Effector memory CD4-positive, alpha-beta T cell (primary cell): Measurements from ENCODE around the gene CRAT.

Experiments
- DNase-seq, 3 donors: peaks; one replicate each; pipeline ENCODE4 v3.0.0-alpha.2; 2020
- H3K27ac ChIP-seq: 2 replicates; pipeline ENCODE4 v1.7.0; 2013; ENCODE audit warnings: mild to moderate bottlenecking, low read length, moderate library complexity; ENCODE audit not compliant: insufficient read depth, poor library complexity, severe bottlenecking
- H3K27me3 ChIP-seq: replicated peaks from 2 replicates; pipeline ENCODE4 v1.7.0; 2013; ENCODE audit warnings: mild to moderate bottlenecking, low read length; ENCODE audit not compliant: insufficient read depth, control insufficient read depth, poor library complexity, severe bottlenecking
- H3K36me3 ChIP-seq: 2 replicates; pipeline ENCODE4 v1.7.0; 2013; ENCODE audit warnings: mild to moderate bottlenecking, low read length, moderate library complexity; ENCODE audit not compliant: control insufficient read depth, insufficient read depth
- H3K4me1 ChIP-seq: 2 replicates; pipeline ENCODE4 v1.7.0; 2013; ENCODE audit warnings: low read length, mild to moderate bottlenecking; ENCODE audit not compliant: control insufficient read depth, insufficient read depth, poor library complexity, severe bottlenecking
- H3K4me3 ChIP-seq: 2 replicates; pipeline ENCODE4 v1.7.0; 2013; ENCODE audit warnings: low read length, low read depth, mild to moderate bottlenecking; ENCODE audit not compliant: insufficient read depth, poor library complexity, severe bottlenecking
- H3K9me3 ChIP-seq: 2 replicates; pipeline ENCODE4 v1.7.0; 2013; ENCODE audit warnings: mild to moderate bottlenecking, low read length, moderate library complexity; ENCODE audit not compliant: control insufficient read depth

CRAT gene

DNA sequence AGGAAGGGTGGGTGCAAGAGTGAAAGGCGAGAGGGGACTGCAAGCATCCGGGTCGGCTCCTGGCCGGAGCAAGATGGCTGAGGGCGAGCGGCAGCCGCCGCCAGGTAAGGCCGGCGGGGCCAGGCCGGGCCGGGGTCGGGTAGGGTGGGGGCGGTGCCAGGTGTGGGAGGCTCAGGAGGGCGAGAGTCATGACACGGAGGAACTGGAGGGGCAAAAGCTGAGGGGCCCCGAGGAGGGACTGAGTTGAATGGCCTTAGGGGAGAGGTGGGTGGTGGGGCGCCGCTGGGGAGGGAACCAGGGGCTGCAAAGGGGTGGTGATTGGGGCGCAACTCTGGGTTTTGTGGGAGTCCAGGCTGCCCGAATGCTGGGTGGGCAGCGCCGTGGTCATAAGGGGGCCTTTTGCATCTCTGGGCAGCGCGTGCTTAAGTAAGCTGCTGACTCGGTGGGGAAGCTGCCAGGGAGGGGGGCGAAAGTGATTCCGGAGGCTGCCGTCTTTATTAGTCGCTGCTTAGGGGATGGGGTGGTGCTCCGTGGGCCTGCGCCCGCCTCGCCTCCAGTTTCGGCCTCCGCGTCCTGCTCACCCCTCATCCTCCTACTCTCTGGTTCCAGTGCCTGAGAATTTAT is 1.0 kb upstream of the CRAT start:
- H3K4me1 ChIP-seq = peaks cover 17% of the 10 kb centered on the region
- H3K27me3 ChIP-seq = no peaks in the 10 kb centered on the region
- peak overlapping the region; percentile 87 for H3K4me3 ChIP-seq
- peak overlapping the region; percentile 76 for H3K27ac ChIP-seq
- no peak for DNase-seq
- H3K36me3 ChIP-seq = no peaks in the 10 kb centered on the region
- H3K9me3 ChIP-seq = no peaks in the 10 kb centered on the region

DNA sequence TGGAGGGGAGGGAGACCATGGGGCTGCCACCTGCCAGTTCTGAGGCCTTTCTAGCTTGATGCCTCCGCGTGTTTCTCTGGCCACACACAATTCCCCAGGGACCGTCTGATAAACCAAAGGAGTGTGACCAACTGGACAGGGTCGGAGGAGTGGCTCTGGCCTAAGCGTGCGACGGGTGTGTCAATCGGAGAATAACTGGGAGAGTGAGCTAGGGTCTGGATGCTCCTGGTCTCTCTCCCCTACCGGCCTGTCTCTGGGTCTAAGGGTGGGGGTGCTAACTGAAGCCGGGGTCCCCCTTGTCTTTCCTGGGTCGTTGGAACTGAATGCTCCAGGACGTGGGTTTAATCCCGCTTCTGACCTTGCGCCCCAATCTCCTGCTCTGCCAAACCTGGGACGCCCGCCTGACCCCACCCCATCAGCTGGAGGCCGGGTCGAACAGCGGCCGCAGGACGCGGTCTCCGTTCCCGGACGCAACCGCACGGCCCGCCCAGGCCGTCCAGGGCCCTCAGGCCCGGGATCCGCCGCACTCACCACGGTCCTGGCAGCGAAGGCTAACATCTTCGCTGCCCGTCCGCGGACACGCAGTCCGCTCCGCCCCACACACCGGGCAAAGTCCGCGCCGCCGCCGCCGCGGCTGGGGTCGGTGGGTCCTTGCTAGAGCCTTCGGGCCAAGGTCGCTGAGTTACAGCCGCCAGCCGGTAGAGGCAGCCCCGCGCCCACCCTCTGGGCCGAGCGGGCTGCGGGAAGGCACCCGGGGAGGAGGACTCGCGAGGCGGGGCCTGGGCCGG is 447 bp downstream of the CRAT start:
- no peak for DNase-seq
- H3K4me1 ChIP-seq = peaks cover 17% of the 10 kb centered on the region

DNA sequence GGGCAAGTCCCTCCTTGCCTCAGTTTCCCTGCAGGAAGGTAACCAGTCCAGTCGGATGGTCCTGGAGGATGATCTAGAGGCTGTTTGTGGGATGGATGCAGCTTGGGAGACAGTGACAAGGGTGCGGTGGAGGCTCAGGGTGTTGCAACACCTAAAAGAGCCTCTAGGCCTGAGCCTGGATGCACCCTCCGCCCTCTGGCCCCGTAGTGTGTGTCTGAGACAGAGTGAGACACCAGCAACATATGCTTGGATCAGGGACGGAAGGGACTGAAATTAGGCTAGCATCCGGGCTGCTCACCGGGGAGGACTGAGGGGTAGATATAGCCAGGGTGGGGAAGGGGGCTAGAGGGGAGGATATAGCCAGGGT is 1.1 kb downstream of the CRAT start:
- no peak for DNase-seq
- H3K4me3 ChIP-seq = no peak overlapping the region

More for the DNA sequence above, 447 bp downstream of the CRAT start:
- Histone ChIP-seq H3K4me3 (peak overlapping the region; percentile 87), H3K9me3 (no peaks in the 10 kb centered on the region), H3K27ac (peak overlapping the region; percentile 65), H3K36me3 (no peaks in the 10 kb centered on the region), H3K27me3 (no peaks in the 10 kb centered on the region)

DNA sequence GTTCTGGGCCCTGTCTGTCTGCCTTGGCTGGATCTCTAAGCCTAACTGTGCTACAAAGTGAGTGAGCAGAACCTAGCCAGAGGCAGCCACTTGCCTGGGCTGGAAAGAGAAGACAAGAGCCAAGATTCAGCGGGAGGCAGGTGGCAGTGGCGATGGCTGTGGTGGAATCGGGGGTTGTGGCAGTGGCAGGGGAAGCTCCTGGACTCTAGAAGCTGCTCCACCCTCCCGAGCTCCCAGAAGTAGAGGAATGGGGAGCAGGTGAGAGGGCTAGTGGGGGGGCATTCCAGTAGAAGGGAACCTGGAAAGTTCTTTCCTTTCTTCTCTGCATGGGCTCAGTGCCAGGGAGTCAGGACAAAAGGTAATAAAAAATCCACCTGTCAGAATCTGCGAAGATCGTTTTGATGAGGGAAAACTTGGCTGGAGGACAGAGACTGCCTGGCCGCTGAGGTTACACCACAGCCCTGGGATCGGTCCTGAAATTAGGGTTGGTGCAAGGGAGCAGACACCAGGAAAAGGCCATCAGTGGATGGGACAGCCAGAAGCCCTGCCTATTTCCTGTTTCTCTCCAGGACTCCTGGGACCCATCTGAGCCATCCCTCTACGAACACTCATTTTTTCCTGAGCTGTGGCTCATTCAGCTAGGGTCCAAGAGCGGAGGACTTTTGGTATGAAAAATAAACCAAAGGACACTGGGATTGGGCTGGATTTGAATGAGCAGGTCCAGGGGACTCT is 1.6 kb downstream of the CRAT start:
- DNase-seq = no peak
- Histone ChIP-seq H3K36me3 (no peaks in the 10 kb centered on the region), H3K4me3 (no peak overlapping the region), H3K4me1 (peaks cover 17% of the 10 kb centered on the region), H3K27ac (no peak overlapping the region), H3K27me3 (no peaks in the 10 kb centered on the region), H3K9me3 (no peaks in the 10 kb centered on the region)

More for the DNA sequence above, 1.1 kb downstream of the CRAT start:
- Histone ChIP-seq H3K9me3 (no peaks in the 10 kb centered on the region), H3K4me1 (peaks cover 17% of the 10 kb centered on the region), H3K27ac (no peak overlapping the region), H3K27me3 (no peaks in the 10 kb centered on the region), H3K36me3 (no peaks in the 10 kb centered on the region)

- H3K9me3 ChIP-seq = no peaks in the 10 kb centered on the region
- no peak overlapping the region for H3K27ac ChIP-seq
- H3K4me3 ChIP-seq = no peak overlapping the region
- H3K4me1 ChIP-seq = peaks cover 17% of the 10 kb centered on the region
- no peaks in the 10 kb centered on the region for H3K36me3 ChIP-seq
- DNase-seq = no peak
- H3K27me3 ChIP-seq = no peaks in the 10 kb centered on the region
Observed at GRCh38 chr9:129108083-129108804, 2.3 kb downstream of the CRAT start.

GRCh38 chr9:129107651-129108050 is 2.9 kb downstream of the CRAT start:
- Histone ChIP-seq H3K27ac (no peak overlapping the region), H3K4me1 (peaks cover 17% of the 10 kb centered on the region), H3K27me3 (no peaks in the 10 kb centered on the region), H3K36me3 (no peaks in the 10 kb centered on the region), H3K9me3 (no peaks in the 10 kb centered on the region), H3K4me3 (no peak overlapping the region)
- DNase-seq = no peak

- Histone ChIP-seq H3K27ac (no peak overlapping the region), H3K4me1 (peaks cover 7% of the 10 kb centered on the region), H3K9me3 (no peaks in the 10 kb centered on the region), H3K4me3 (no peak overlapping the region), H3K27me3 (no peaks in the 10 kb centered on the region), H3K36me3 (no peaks in the 10 kb centered on the region)
- no peak for DNase-seq
Observed at GRCh38 chr9:129105857-129106694, 4.5 kb downstream of the CRAT start.

DNA sequence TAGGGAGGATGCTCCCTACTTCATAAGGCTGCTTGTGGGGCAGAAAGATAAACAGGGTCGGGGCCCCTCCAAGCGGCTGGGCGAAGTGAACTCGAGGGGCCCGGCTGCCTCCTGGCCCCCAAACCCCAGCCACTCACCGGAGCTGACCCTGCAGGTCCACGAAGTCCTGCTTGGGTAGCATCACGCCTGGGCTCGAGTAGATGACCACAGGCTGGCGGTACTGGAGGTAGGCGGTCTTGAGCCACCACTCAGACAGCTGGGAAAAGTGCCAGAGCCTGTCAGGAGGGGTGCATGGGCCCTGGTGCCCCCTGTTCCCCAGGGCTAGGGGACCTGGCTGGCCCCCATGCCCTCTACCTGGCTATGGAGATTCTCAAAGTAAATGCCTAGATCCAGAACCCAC is 6.5 kb downstream of the CRAT start:
- Histone ChIP-seq H3K4me1 (no peaks in the 10 kb centered on the region), H3K36me3 (no peaks in the 10 kb centered on the region)

DNA sequence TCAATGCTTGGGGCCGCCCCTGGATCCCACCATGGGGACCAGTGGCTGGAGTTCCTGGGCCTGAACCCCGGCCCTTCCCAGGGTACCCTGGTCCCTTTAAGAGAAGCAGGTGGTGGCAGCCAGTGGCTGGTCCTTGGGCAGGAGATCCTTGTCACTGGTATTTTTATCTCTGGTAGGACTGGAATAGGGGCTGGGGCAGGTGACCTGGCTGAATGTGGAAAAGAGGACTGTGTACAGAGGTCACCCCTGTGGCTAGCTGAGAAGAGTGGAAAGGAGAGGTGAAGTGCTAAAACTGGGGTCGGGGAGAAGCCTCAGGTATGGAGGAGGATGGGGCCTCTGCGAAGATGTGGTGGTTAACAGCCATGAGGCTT is 7.0 kb downstream of the CRAT start:
- Histone ChIP-seq H3K36me3 (no peaks in the 10 kb centered on the region), H3K4me3 (no peak overlapping the region), H3K27ac (no peak overlapping the region), H3K9me3 (no peaks in the 10 kb centered on the region), H3K27me3 (no peaks in the 10 kb centered on the region), H3K4me1 (no peaks in the 10 kb centered on the region)
- DNase-seq = no peak

More for the DNA sequence above, 6.5 kb downstream of the CRAT start:
- DNase-seq = no peak
- no peaks in the 10 kb centered on the region for H3K9me3 ChIP-seq
- H3K4me3 ChIP-seq = no peak overlapping the region
- no peaks in the 10 kb centered on the region for H3K27me3 ChIP-seq
- H3K27ac ChIP-seq = no peak overlapping the region
